OCI-LY1 (cell line): Measurements from ENCODE around the gene CORO2B.

ENCODE experiments used
- EZH2 ChIP-seq: fragments of 200-600 bp; sonication (generic), shearing (Covaris generic); IDR thresholded peaks from 2 replicates; pipeline ENCODE4 v1.8.0; 2017; ENCODE audit warnings: borderline replicate concordance, mixed run types, mild to moderate bottlenecking, antibody characterized with exemption, low read length, moderate library complexity, mixed read lengths
- TF ChIP-seq, protein P1 (sequence below): fragments of 200-600 bp; sonication (generic), shearing (Covaris generic); IDR thresholded peaks from 2 replicates; pipeline ENCODE4 v1.5.1; 2017; ENCODE audit warnings: mild to moderate bottlenecking, antibody characterized with exemption, low read length, moderate library complexity, mixed read lengths

GRCh38 chr15:68734352-68734751, 155.6 kb downstream of the CORO2B start:
- TF ChIP-seq, protein P1, sequence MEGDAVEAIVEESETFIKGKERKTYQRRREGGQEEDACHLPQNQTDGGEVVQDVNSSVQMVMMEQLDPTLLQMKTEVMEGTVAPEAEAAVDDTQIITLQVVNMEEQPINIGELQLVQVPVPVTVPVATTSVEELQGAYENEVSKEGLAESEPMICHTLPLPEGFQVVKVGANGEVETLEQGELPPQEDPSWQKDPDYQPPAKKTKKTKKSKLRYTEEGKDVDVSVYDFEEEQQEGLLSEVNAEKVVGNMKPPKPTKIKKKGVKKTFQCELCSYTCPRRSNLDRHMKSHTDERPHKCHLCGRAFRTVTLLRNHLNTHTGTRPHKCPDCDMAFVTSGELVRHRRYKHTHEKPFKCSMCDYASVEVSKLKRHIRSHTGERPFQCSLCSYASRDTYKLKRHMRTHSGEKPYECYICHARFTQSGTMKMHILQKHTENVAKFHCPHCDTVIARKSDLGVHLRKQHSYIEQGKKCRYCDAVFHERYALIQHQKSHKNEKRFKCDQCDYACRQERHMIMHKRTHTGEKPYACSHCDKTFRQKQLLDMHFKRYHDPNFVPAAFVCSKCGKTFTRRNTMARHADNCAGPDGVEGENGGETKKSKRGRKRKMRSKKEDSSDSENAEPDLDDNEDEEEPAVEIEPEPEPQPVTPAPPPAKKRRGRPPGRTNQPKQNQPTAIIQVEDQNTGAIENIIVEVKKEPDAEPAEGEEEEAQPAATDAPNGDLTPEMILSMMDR = no peak
- no peak for TF ChIP-seq EZH2
